ENCODE data around the gene CLPTM1.

DNA sequence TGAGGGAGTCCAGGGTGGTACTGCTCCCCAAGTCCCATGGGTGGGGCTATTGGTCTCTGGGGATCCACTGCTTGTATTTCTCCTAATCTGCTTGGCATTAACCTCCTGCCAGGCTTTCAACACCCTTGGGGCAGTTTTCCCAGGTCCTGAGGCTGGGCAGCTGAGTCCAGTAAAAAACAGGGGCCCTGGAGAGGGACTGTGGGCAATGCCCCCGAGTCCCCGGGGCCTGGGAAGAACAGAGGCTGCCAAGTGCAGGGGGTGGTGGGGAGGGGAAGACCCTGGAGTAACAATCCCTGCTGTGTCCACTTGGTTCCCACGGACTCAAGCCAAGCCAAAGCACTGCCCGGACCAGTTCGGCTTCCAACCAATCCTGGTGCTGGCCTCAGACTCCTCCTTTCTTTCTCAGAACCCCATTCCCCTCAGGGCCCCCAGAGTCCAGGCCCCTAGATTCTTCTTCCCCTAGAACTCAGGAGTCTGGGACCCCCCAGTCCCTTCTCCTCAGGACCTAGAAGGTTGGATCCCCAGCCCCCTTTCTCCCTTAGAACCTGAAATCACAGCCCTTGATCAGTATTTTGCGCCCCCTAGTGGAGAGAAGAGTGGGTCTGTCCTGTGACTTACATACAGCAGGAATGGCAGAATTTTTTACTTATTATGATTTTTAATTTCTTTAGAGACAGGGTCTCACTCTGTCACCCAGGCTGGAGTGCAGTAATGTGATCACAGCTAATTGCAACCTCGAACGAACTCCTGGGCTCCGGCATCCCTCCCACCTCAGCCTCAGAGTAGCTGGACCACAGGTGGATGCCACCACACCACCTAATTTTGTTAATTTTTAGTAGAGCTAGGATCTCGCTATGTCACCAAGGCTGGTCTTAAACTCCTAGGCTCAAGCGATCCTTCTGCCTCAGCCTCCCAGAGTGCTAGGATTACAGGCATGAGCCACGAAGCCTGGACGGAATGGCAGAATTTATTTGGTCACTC, 3.7 kb upstream of the CLPTM1 start:
- TF ChIP-seq, protein P1, sequence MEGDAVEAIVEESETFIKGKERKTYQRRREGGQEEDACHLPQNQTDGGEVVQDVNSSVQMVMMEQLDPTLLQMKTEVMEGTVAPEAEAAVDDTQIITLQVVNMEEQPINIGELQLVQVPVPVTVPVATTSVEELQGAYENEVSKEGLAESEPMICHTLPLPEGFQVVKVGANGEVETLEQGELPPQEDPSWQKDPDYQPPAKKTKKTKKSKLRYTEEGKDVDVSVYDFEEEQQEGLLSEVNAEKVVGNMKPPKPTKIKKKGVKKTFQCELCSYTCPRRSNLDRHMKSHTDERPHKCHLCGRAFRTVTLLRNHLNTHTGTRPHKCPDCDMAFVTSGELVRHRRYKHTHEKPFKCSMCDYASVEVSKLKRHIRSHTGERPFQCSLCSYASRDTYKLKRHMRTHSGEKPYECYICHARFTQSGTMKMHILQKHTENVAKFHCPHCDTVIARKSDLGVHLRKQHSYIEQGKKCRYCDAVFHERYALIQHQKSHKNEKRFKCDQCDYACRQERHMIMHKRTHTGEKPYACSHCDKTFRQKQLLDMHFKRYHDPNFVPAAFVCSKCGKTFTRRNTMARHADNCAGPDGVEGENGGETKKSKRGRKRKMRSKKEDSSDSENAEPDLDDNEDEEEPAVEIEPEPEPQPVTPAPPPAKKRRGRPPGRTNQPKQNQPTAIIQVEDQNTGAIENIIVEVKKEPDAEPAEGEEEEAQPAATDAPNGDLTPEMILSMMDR (IDR thresholded peaks at IDR 0.05) = peak; percentile 66 to 89 (median 78)
- TF ChIP-seq POLR2A (IDR thresholded peaks at IDR 0.05) = no peak
